GM23338 (cell line): ENCODE measurements around the gene ADAMTS14. TPM values are rescaled to one million over a fixed set of nuclear protein-coding genes. Genes with fewer than 3 reads are reported as not detected.

ENCODE experiments used
- ATAC-seq: fragments of 200-7000 bp; cut with Tn5 transposase; 3 replicates; pipeline ENCODE4 v1.9.1; 2020
- DNase-seq: peaks from one replicate; pipeline ENCODE4 v3.0.0-alpha.2; 2015; ENCODE audit warnings: low spot score
- H2AFZ ChIP-seq: fragments of 200-600 bp; sonication (generic); 2 replicates; pipeline ENCODE4 v1.8.0; 2016; ENCODE audit warnings: antibody characterized with exemption, mild to moderate bottlenecking, moderate library complexity
- H3F3A ChIP-seq: fragments of 200-600 bp; sonication (generic); replicated peaks from 2 replicates; pipeline ENCODE4 v1.8.0; 2017; ENCODE audit warnings: antibody characterized with exemption, mixed run types, low read depth
- H3K27ac ChIP-seq: fragments of 200-600 bp; sonication (generic); 2 replicates; pipeline ENCODE4 v1.6.1; 2016; ENCODE audit warnings: low read depth
- H3K27me3 ChIP-seq: fragments of 200-600 bp; sonication (generic); 2 replicates; pipeline ENCODE4 v1.8.0; 2016; ENCODE audit warnings: mild to moderate bottlenecking, mixed run types, moderate library complexity; ENCODE audit not compliant: insufficient read depth
- H3K36me3 ChIP-seq: fragments of 200-600 bp; sonication (generic); 2 replicates; pipeline ENCODE4 v1.8.0; 2016; ENCODE audit warnings: mild to moderate bottlenecking; ENCODE audit not compliant: insufficient read depth
- H3K4me1 ChIP-seq: fragments of 200-600 bp; sonication (generic); 2 replicates; pipeline ENCODE4 v1.8.0; 2016; ENCODE audit warnings: mild to moderate bottlenecking, moderate library complexity; ENCODE audit not compliant: insufficient read depth
- H3K4me2 ChIP-seq: fragments of 200-600 bp; sonication (generic); 2 replicates; pipeline ENCODE4 v1.7.1; 2017; ENCODE audit warnings: mixed run types
- H3K4me3 ChIP-seq: fragments of 200-600 bp; sonication (generic); 2 replicates; pipeline ENCODE4 v1.6.1; 2016; ENCODE audit warnings: mixed run types
- H3K79me2 ChIP-seq: fragments of 200-600 bp; sonication (generic); replicated peaks from 2 replicates; pipeline ENCODE4 v1.8.0; 2017; ENCODE audit warnings: mild to moderate bottlenecking; ENCODE audit not compliant: insufficient read depth
- H3K9me2 ChIP-seq: fragments of 200-600 bp; sonication (generic); 2 replicates; pipeline ENCODE4 v1.8.0; 2017; ENCODE audit not compliant: insufficient read depth
- H4K20me1 ChIP-seq: fragments of 200-600 bp; sonication (generic); replicated peaks from 2 replicates; pipeline ENCODE4 v1.8.0; 2017; ENCODE audit warnings: mild to moderate bottlenecking; ENCODE audit not compliant: insufficient read depth
- H3K27ac Mint-ChIP-seq: 2 replicates; pipeline ENCODE4 v1.8.0; 2020; ENCODE audit warnings: inconsistent platforms, mild to moderate bottlenecking, moderate library complexity, mixed read lengths
- H3K27me3 Mint-ChIP-seq: 3 replicates; pipeline ENCODE4 v1.8.0; 2022; ENCODE audit warnings: low read depth, mild to moderate bottlenecking, moderate library complexity, mixed read lengths, inconsistent platforms; ENCODE audit not compliant: insufficient read depth, poor library complexity
- H3K36me3 Mint-ChIP-seq: 3 replicates; pipeline ENCODE4 v1.8.0; 2021; ENCODE audit warnings: low read depth, mild to moderate bottlenecking, inconsistent platforms, moderate library complexity, mixed read lengths
- H3K4me1 Mint-ChIP-seq: 3 replicates; pipeline ENCODE4 v1.8.0; 2020; ENCODE audit warnings: mild to moderate bottlenecking, inconsistent platforms, mixed read lengths
- H3K4me3 Mint-ChIP-seq: 3 replicates; pipeline ENCODE4 v1.8.0; 2021; ENCODE audit warnings: moderate library complexity, mild to moderate bottlenecking, inconsistent platforms, mixed read lengths
- H3K9me3 Mint-ChIP-seq: 3 replicates; pipeline ENCODE4 v1.8.0; 2020; ENCODE audit warnings: moderate library complexity, mild to moderate bottlenecking, inconsistent platforms, mixed read lengths
- CREB1 ChIP-seq: fragments of 250-450 bp; sonication (Bioruptor Pico); IDR thresholded peaks from 2 replicates; pipeline ENCODE4 v1.5.0; 2020; ENCODE audit warnings: low read depth, mild to moderate bottlenecking, moderate library complexity
- EZH2phosphoT487 ChIP-seq: fragments of 200-600 bp; sonication (generic); IDR thresholded peaks from one replicate; pipeline ENCODE4 v1.8.1; 2018; ENCODE audit warnings: antibody characterized with exemption; ENCODE audit not compliant: unreplicated experiment
- NANOG ChIP-seq: IDR thresholded peaks from 2 replicates; pipeline ENCODE4 v1.6.1; 2016; ENCODE audit warnings: antibody characterized with exemption, borderline replicate concordance
- POLR2AphosphoS5 ChIP-seq: IDR thresholded peaks from 2 replicates; pipeline ENCODE4 v1.6.1; 2016; ENCODE audit warnings: antibody characterized with exemption, low read depth
- STAT1 ChIP-seq: IDR thresholded peaks from one replicate; pipeline ENCODE4 v1.6.1; 2016; ENCODE audit warnings: antibody characterized with exemption; ENCODE audit not compliant: unreplicated experiment
- ZNF114 ChIP-seq: fragments of 250-450 bp; sonication (Bioruptor Pico); IDR thresholded peaks from 2 replicates; pipeline ENCODE4 v1.5.0; 2020; ENCODE audit warnings: mild to moderate bottlenecking, moderate library complexity
- ZNF331 ChIP-seq: fragments of 250-450 bp; sonication (Bioruptor Pico); IDR thresholded peaks from 2 replicates; pipeline ENCODE4 v1.5.0; 2020; ENCODE audit warnings: low read depth, mild to moderate bottlenecking, moderate library complexity
- polyA plus RNA-seq: library from polyadenylated mRNA; unstranded; fragments of >200 nt; fragmentation: Nextera tagmentation; extraction: Ambion mirVana; gene quantifications from 2 replicates; pipeline ENCODE4 v1.2.1, GENCODE V29; 2016
- total RNA-seq: library from RNA; depleted of rRNA; stranded (reverse); fragments of >200 nt; shearing (Covaris generic); gene quantifications from 2 replicates; pipeline ENCODE4 v1.2.3, GENCODE V29; 2014
- TF ChIP-seq, protein P1 (sequence below), 2 experiments: fragments of 200-600 bp in 1 of 2; sonication (generic) in 1 of 2; conservative IDR thresholded peaks; 2 replicates each; pipeline versions ENCODE4 v1.5.1 to v1.6.1; 2016 to 2017; ENCODE audit warnings: antibody characterized with exemption in 2 of 2, low read depth in 2 of 2, mild to moderate bottlenecking in 2 of 2, moderate library complexity in 1 of 2
- TF ChIP-seq, protein P2 (sequence below): IDR thresholded peaks from one replicate; pipeline ENCODE4 v1.6.1; 2018; ENCODE audit warnings: antibody characterized with exemption; ENCODE audit not compliant: unreplicated experiment
- TF ChIP-seq, protein P3 (sequence below): IDR thresholded peaks from 2 replicates; pipeline ENCODE4 v1.6.1; 2016; ENCODE audit warnings: antibody characterized with exemption

ADAMTS14 gene
- total and polyA plus RNA-seq, 2 experiments from 2014 or later: 1.9 to 2.1 TPM

DNA sequence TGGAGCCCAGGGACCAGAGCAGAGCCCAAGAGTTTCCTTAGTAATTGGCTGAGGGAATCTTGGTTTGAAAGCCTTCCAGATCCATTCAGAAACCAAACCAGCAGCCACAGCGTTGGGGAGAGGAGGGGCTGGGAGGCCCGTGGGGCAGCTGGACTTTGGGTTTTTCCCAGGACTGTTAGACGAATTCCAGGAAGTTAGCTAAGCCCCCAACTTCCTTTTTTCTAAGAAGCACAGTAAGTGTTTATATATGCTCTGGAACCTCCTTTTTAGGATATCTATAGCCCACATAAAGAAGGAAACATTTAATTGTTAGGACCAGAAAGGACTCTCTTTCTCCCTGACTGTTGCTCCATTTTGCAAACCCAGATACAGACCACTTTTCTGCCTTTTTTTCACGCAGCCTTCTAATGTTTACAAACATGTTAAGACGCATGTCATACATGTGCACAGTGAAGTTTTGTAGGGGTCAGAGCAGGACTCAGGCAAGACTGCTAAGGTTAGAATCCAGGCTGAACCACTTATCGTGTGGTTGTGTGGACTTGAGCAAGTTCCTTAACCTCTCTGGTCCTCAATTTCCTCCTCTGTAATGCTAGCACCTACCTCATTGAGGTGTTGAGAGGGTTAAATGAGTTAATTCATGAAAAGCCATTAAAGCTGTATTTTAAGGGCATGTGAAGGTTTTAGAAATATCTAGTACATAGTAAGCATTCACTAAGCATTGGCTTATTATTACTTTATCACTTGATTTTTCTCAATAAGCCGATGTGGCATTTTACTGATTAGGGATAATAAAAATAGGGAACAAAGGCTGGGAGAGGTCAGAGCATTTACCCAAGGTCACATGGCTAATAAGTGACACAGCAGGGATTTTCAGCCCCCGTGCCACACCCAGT, 70.5 kb downstream of the ADAMTS14 start:
- ATAC-seq: no peak

More for the DNA sequence above, 70.5 kb downstream of the ADAMTS14 start:
- Histone ChIP-seq H3K4me2 (no peak overlapping the region), H3K27ac (no peak overlapping the region), H3K36me3 (no peaks in the 10 kb centered on the region), H2AFZ (no peak overlapping the region), H3K27me3 (no peaks in the 10 kb centered on the region), H3K4me3 (no peak overlapping the region), H3K9me2 (no peaks in the 10 kb centered on the region), H3K4me1 (no peaks in the 10 kb centered on the region), H4K20me1 (no peaks in the 10 kb centered on the region), H3F3A (no peaks in the 10 kb centered on the region), H3K79me2 (no peaks in the 10 kb centered on the region)
- Mint-ChIP-seq H3K4me1 (peaks cover 4% of the 10 kb centered on the region; the same call in 2 of the 3 replicates), H3K36me3 (no peaks in the 10 kb centered on the region), H3K27ac (no peak overlapping the region), H3K27me3 (peaks cover 7% of the 10 kb centered on the region), H3K4me3 (no peak overlapping the region), H3K9me3 (no peaks in the 10 kb centered on the region)
- TF ChIP-seq ZNF331 (CRISPR knock-in tag) (no peak), NANOG (no peak), EZH2phosphoT487 (no peak), STAT1 (no peak), POLR2AphosphoS5 (no peak), CREB1 (CRISPR knock-in tag) (no peak), ZNF114 (CRISPR knock-in tag) (no peak)
- TF ChIP-seq, protein P1, sequence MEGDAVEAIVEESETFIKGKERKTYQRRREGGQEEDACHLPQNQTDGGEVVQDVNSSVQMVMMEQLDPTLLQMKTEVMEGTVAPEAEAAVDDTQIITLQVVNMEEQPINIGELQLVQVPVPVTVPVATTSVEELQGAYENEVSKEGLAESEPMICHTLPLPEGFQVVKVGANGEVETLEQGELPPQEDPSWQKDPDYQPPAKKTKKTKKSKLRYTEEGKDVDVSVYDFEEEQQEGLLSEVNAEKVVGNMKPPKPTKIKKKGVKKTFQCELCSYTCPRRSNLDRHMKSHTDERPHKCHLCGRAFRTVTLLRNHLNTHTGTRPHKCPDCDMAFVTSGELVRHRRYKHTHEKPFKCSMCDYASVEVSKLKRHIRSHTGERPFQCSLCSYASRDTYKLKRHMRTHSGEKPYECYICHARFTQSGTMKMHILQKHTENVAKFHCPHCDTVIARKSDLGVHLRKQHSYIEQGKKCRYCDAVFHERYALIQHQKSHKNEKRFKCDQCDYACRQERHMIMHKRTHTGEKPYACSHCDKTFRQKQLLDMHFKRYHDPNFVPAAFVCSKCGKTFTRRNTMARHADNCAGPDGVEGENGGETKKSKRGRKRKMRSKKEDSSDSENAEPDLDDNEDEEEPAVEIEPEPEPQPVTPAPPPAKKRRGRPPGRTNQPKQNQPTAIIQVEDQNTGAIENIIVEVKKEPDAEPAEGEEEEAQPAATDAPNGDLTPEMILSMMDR (conservative IDR thresholded peaks at IDR 0.05; ENCODE audit: low read depth in 2 of 2): no peak
- TF ChIP-seq, protein P2, sequence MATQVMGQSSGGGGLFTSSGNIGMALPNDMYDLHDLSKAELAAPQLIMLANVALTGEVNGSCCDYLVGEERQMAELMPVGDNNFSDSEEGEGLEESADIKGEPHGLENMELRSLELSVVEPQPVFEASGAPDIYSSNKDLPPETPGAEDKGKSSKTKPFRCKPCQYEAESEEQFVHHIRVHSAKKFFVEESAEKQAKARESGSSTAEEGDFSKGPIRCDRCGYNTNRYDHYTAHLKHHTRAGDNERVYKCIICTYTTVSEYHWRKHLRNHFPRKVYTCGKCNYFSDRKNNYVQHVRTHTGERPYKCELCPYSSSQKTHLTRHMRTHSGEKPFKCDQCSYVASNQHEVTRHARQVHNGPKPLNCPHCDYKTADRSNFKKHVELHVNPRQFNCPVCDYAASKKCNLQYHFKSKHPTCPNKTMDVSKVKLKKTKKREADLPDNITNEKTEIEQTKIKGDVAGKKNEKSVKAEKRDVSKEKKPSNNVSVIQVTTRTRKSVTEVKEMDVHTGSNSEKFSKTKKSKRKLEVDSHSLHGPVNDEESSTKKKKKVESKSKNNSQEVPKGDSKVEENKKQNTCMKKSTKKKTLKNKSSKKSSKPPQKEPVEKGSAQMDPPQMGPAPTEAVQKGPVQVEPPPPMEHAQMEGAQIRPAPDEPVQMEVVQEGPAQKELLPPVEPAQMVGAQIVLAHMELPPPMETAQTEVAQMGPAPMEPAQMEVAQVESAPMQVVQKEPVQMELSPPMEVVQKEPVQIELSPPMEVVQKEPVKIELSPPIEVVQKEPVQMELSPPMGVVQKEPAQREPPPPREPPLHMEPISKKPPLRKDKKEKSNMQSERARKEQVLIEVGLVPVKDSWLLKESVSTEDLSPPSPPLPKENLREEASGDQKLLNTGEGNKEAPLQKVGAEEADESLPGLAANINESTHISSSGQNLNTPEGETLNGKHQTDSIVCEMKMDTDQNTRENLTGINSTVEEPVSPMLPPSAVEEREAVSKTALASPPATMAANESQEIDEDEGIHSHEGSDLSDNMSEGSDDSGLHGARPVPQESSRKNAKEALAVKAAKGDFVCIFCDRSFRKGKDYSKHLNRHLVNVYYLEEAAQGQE: no peak
- TF ChIP-seq, protein P3, sequence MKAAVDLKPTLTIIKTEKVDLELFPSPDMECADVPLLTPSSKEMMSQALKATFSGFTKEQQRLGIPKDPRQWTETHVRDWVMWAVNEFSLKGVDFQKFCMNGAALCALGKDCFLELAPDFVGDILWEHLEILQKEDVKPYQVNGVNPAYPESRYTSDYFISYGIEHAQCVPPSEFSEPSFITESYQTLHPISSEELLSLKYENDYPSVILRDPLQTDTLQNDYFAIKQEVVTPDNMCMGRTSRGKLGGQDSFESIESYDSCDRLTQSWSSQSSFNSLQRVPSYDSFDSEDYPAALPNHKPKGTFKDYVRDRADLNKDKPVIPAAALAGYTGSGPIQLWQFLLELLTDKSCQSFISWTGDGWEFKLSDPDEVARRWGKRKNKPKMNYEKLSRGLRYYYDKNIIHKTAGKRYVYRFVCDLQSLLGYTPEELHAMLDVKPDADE: no peak
- no peak for DNase-seq
